SK-N-MC (cell line): ENCODE results near the gene RPS6KB2.

Experiments used
- EZH2 ChIP-seq: fragments of 200-600 bp; sonication (generic); IDR thresholded peaks from one replicate; pipeline ENCODE4 v1.6.1; 2017; ENCODE audit warnings: antibody characterized with exemption
- FOXP2 ChIP-seq: optimal IDR thresholded peaks from 2 replicates; pipeline ENCODE3; 2011; ENCODE audit warnings: mild to moderate bottlenecking, moderate library complexity; ENCODE audit not compliant: insufficient read depth; ENCODE audit errors: extremely low read length, control extremely low read depth
- POLR2AphosphoS5 ChIP-seq: IDR thresholded peaks from 2 replicates; pipeline ENCODE4 v1.6.1; 2012; ENCODE audit warnings: mild to moderate bottlenecking, low read depth, low read length, borderline replicate concordance

- TF ChIP-seq POLR2AphosphoS5 = no peak
- TF ChIP-seq EZH2 = no peak
- no peak for TF ChIP-seq FOXP2
Measured at GRCh38 chr11:67483831-67484665, 55.8 kb downstream of the RPS6KB2 start.
